ENCODE data around the gene CHKA. TPM values are rescaled to one million over a fixed set of nuclear protein-coding genes. Genes with fewer than 3 reads are reported as not detected.

Gene CHKA
- total and polyA plus RNA-seq, 2 donors from 2014 or later: 23.2 to 26.3 TPM

- TF ChIP-seq, protein P1, sequence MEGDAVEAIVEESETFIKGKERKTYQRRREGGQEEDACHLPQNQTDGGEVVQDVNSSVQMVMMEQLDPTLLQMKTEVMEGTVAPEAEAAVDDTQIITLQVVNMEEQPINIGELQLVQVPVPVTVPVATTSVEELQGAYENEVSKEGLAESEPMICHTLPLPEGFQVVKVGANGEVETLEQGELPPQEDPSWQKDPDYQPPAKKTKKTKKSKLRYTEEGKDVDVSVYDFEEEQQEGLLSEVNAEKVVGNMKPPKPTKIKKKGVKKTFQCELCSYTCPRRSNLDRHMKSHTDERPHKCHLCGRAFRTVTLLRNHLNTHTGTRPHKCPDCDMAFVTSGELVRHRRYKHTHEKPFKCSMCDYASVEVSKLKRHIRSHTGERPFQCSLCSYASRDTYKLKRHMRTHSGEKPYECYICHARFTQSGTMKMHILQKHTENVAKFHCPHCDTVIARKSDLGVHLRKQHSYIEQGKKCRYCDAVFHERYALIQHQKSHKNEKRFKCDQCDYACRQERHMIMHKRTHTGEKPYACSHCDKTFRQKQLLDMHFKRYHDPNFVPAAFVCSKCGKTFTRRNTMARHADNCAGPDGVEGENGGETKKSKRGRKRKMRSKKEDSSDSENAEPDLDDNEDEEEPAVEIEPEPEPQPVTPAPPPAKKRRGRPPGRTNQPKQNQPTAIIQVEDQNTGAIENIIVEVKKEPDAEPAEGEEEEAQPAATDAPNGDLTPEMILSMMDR (IDR thresholded peaks at IDR 0.05; ENCODE audit: borderline replicate concordance, extremely low read depth, insufficient read depth): no peak
- Histone ChIP-seq H3K27ac (ENCODE audit: low read depth in 2 of 2, low read length in 2 of 2) (no peak overlapping the region), H3K4me3 (ENCODE audit: low read length in 3 of 3) (no peak overlapping the region), H3K4me1 (ENCODE audit: control insufficient read depth in 2 of 3, insufficient read depth in 2 of 3, low read depth in 1 of 3, low read length in 3 of 3) (no peaks in the 10 kb centered on the region), H3K9ac (ENCODE audit: low read length in 3 of 3) (no peak overlapping the region), H3K9me3 (ENCODE audit: control insufficient read depth in 2 of 3, insufficient read depth in 1 of 3, low read length in 3 of 3) (no peaks in the 10 kb centered on the region), H3K36me3 (ENCODE audit: control insufficient read depth in 2 of 3, insufficient read depth in 3 of 3, low read length in 3 of 3) (no peaks in the 10 kb centered on the region), H3K27me3 (ENCODE audit: control insufficient read depth, insufficient read depth, low read length) (no peaks in the 10 kb centered on the region)
- DNase-seq (no peak), FAIRE-seq (no peak)
- intact Hi-C loops (cut with DNase I): no loop called here
Measured at GRCh38 chr11:68089679-68090078, 31.5 kb downstream of the CHKA start.

DNA sequence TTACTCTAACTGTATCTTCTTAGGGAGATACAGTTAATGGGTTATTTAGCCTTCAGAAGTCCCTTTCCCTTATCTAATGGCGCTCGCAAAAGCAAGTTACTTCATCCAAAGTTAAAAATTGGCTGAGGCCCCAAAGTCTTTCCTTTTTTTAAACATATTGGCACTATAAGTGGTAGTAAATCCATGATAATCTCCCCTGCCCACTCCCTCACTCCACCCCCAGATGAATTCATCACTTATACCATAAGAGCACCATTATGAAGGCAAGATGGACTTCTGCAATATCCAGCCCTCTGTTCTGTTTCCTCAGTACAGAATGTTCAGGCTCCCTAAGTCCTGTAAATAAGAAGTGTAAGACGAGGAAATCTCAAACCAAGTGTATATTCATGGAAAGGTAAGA is 37.7 kb downstream of the CHKA start:
- H3K27ac ChIP-seq (ENCODE audit: low read depth in 2 of 2, low read length in 2 of 2): no peak overlapping the region

GRCh38 chr11:68082481-68082880 is 38.7 kb downstream of the CHKA start:
- no peak for FAIRE-seq
- H3K4me3 ChIP-seq (ENCODE audit: low read length in 3 of 3): no peak overlapping the region
- no peak overlapping the region for H3K27ac ChIP-seq (ENCODE audit: low read depth in 2 of 2, low read length in 2 of 2)
- H3K9me3 ChIP-seq (ENCODE audit: control insufficient read depth in 2 of 3, insufficient read depth in 1 of 3, low read length in 3 of 3): no peaks in the 10 kb centered on the region
- intact Hi-C loops (cut with DNase I): no loop called here
- TF ChIP-seq, protein P1 (IDR thresholded peaks at IDR 0.05; ENCODE audit: borderline replicate concordance, extremely low read depth, insufficient read depth): no peak
- H3K9ac ChIP-seq (ENCODE audit: low read length in 3 of 3): no peak overlapping the region
- H3K27me3 ChIP-seq (ENCODE audit: control insufficient read depth, insufficient read depth, low read length): no peaks in the 10 kb centered on the region
- peaks cover 0 to 1% (median 0%) of the 10 kb centered on the region in 3 donors for H3K4me1 ChIP-seq (ENCODE audit: control insufficient read depth in 2 of 3, insufficient read depth in 2 of 3, low read depth in 1 of 3, low read length in 3 of 3)
- DNase-seq: no peak
- peaks cover 0 to 5% (median 0%) of the 10 kb centered on the region in 3 donors for H3K36me3 ChIP-seq (ENCODE audit: control insufficient read depth in 2 of 3, insufficient read depth in 3 of 3, low read length in 3 of 3)

More for the DNA sequence above, 37.7 kb downstream of the CHKA start:
- no peak for FAIRE-seq
- Histone ChIP-seq H3K9ac (ENCODE audit: low read length in 3 of 3) (no peak overlapping the region), H3K9me3 (ENCODE audit: control insufficient read depth in 2 of 3, insufficient read depth in 1 of 3, low read length in 3 of 3) (no peaks in the 10 kb centered on the region), H3K36me3 (ENCODE audit: control insufficient read depth in 2 of 3, insufficient read depth in 3 of 3, low read length in 3 of 3) (peaks cover 0 to 5% (median 0%) of the 10 kb centered on the region in 3 donors), H3K4me1 (ENCODE audit: control insufficient read depth in 2 of 3, insufficient read depth in 2 of 3, low read depth in 1 of 3, low read length in 3 of 3) (no peaks in the 10 kb centered on the region), H3K27me3 (ENCODE audit: control insufficient read depth, insufficient read depth, low read length) (no peaks in the 10 kb centered on the region), H3K4me3 (ENCODE audit: low read length in 3 of 3) (no peak overlapping the region)
- TF ChIP-seq, protein P1 (IDR thresholded peaks at IDR 0.05; ENCODE audit: borderline replicate concordance, extremely low read depth, insufficient read depth): no peak
- DNase-seq: no peak
- intact Hi-C loops (cut with DNase I): no loop called here

DNA sequence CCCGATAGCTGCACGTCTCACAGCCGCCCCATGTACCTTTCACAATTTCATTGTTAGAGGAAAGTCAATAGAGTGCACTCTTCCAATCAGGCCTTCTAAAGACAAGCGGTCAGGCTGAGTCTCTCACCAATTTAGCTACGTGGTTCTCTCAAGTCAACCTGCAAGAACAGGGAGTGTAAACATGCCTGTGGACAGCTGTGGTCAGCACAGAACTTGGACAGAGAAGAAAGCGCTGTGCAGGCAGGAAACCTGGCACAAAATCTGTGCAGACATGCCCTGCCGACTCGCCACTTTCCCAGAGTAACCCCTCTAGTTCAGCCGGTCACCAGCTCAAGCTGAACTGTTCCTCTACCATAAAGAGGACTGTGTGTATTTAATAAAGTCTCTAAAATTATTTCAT is 39.5 kb downstream of the CHKA start:
- Histone ChIP-seq H3K4me3 (ENCODE audit: low read length in 3 of 3) (no peak overlapping the region), H3K27ac (ENCODE audit: low read depth in 2 of 2, low read length in 2 of 2) (no peak overlapping the region), H3K27me3 (ENCODE audit: control insufficient read depth, insufficient read depth, low read length) (no peaks in the 10 kb centered on the region), H3K9me3 (ENCODE audit: control insufficient read depth in 2 of 3, insufficient read depth in 1 of 3, low read length in 3 of 3) (no peaks in the 10 kb centered on the region), H3K4me1 (ENCODE audit: control insufficient read depth in 2 of 3, insufficient read depth in 2 of 3, low read depth in 1 of 3, low read length in 3 of 3) (peaks cover 0 to 2% (median 0%) of the 10 kb centered on the region in 3 donors), H3K36me3 (ENCODE audit: control insufficient read depth in 2 of 3, insufficient read depth in 3 of 3, low read length in 3 of 3) (peaks cover 0 to 5% (median 0%) of the 10 kb centered on the region in 3 donors), H3K9ac (ENCODE audit: low read length in 3 of 3) (no peak overlapping the region)
- TF ChIP-seq, protein P1 (IDR thresholded peaks at IDR 0.05; ENCODE audit: borderline replicate concordance, extremely low read depth, insufficient read depth): no peak
- FAIRE-seq (no peak), DNase-seq (no peak)
- intact Hi-C loops (cut with DNase I): no loop called here
